Breast epithelium (tissue), 4 donors: Measurements from ENCODE around the gene ASB18. TPM values are rescaled to one million over a fixed set of nuclear protein-coding genes. Genes with fewer than 3 reads are reported as not detected.

Source experiments
- DNase-seq, 2 donors: peaks; one replicate each; pipeline ENCODE4 v3.0.0-alpha.2; 2019; ENCODE audit warnings: low spot score in 2 of 2
- H3K27ac ChIP-seq, 2 donors: fragments of 200-600 bp; sonication (generic) in 1 of 2; one replicate each; pipeline ENCODE4 v1.5.1; 2016 to 2019; ENCODE audit warnings: mild to moderate bottlenecking in 1 of 2
- H3K27me3 ChIP-seq, 2 donors: fragments of 200-600 bp; sonication (generic) in 1 of 2; one replicate each; pipeline versions ENCODE4 v1.5.1 to v1.6.0; 2017 to 2019; ENCODE audit warnings: control low read depth in 1 of 2, mild to moderate bottlenecking in 1 of 2
- H3K36me3 ChIP-seq: fragments of 200-600 bp; one replicate; pipeline ENCODE4 v1.5.1; 2019
- H3K4me1 ChIP-seq, 2 donors: fragments of 200-600 bp; sonication (generic); one replicate each; pipeline ENCODE4 v1.5.1; 2016 to 2019; ENCODE audit warnings: control low read depth in 1 of 2
- H3K4me3 ChIP-seq, 3 donors: fragments of 200-600 bp; sonication (generic); 1 replicate in 2 of 3; 2 replicates in 1 of 3; pipeline ENCODE4 v1.5.1; 2016 to 2019; ENCODE audit warnings: mild to moderate bottlenecking in 3 of 3, moderate library complexity in 2 of 3
- H3K9me3 ChIP-seq, 2 donors: fragments of 200-600 bp; sonication (generic) in 1 of 2; one replicate each; pipeline ENCODE4 v1.5.1; 2016 to 2019; ENCODE audit warnings: control low read depth in 1 of 2
- CTCF ChIP-seq, 3 donors: fragments of 450-650 bp; IDR thresholded peaks; one replicate each; pipeline ENCODE4 v1.5.1; 2016 to 2017; ENCODE audit warnings: antibody characterized with exemption in 3 of 3, mild to moderate bottlenecking in 3 of 3, moderate library complexity in 3 of 3
- POLR2A ChIP-seq: fragments of 450-650 bp; IDR thresholded peaks from one replicate; pipeline ENCODE4 v1.6.1; 2016; ENCODE audit warnings: antibody characterized with exemption, mild to moderate bottlenecking, moderate library complexity
- POLR2AphosphoS5 ChIP-seq, 3 donors: sonication (generic); formaldehyde crosslinking; IDR thresholded peaks; one replicate each; pipeline ENCODE4 v1.6.1; 2017; ENCODE audit warnings: antibody characterized with exemption in 3 of 3
- intact Hi-C: fragments of 100-400 bp; cut with DNase I; formaldehyde crosslinking; loops from one replicate; pipeline ENCODE4 v1.15.1; 2023; ENCODE audit warnings: low total_unique reads
- total RNA-seq, 3 donors: library from RNA; depleted of rRNA; stranded (reverse); fragments of >200 nt; gene quantifications; one replicate each; pipeline ENCODE4 v1.1.0, GENCODE V29; 2016

ASB18 gene
- total RNA-seq, 3 donors from 2014 or later, result not detected

GRCh38 chr2:236180076-236180816 is 84.0 kb downstream of the ASB18 start:
- no peak overlapping the region for H3K27ac ChIP-seq
- no peak for DNase-seq
- no peaks in the 10 kb centered on the region for H3K36me3 ChIP-seq
- peaks cover 0 to 10% of the 10 kb centered on the region in 2 donors for H3K9me3 ChIP-seq
- H3K4me1 ChIP-seq, result peaks cover 0 to 8% of the 10 kb centered on the region in 2 donors
- H3K4me3 ChIP-seq, result no peak overlapping the region
- TF ChIP-seq CTCF (IDR thresholded peaks at IDR 0.05) (no peak), POLR2A (no peak), POLR2AphosphoS5 (IDR thresholded peaks at IDR 0.05) (no peak)
- intact Hi-C loops, result no loop called here
- peaks cover 4 to 55% of the 10 kb centered on the region in 2 donors for H3K27me3 ChIP-seq

- TF ChIP-seq POLR2AphosphoS5 (IDR thresholded peaks at IDR 0.05) (no peak), CTCF (IDR thresholded peaks at IDR 0.05) (no peak), POLR2A (no peak)
- H3K4me3 ChIP-seq, result peak overlapping the region in 1 of 3 donors; percentile 51
- H3K36me3 ChIP-seq, result no peaks in the 10 kb centered on the region
- no peak overlapping the region for H3K27ac ChIP-seq
- DNase-seq, result no peak
- H3K4me1 ChIP-seq, result peaks cover 0 to 8% of the 10 kb centered on the region in 2 donors
- H3K9me3 ChIP-seq, result peaks cover 0 to 2% of the 10 kb centered on the region in 2 donors
- intact Hi-C loops, result loop anchor here (10.0 kb wide), 1 partner anchor 415 kb away; no protein-coding TSS in a partner anchor
- peaks cover 4 to 60% of the 10 kb centered on the region in 2 donors for H3K27me3 ChIP-seq
Observed at GRCh38 chr2:236179236-236180075, 84.8 kb downstream of the ASB18 start.

GRCh38 chr2:236178890-236179235 is 85.3 kb downstream of the ASB18 start:
- intact Hi-C loops, result loop anchor here (10.0 kb wide), 1 partner anchor 414 kb away; no protein-coding TSS in a partner anchor
- peaks cover 4 to 66% of the 10 kb centered on the region in 2 donors for H3K27me3 ChIP-seq

GRCh38 chr2:236177967-236178889 is 86.0 kb downstream of the ASB18 start:
- no peaks in the 10 kb centered on the region for H3K36me3 ChIP-seq
- peaks cover 4 to 72% of the 10 kb centered on the region in 2 donors for H3K27me3 ChIP-seq
- no peak overlapping the region for H3K27ac ChIP-seq
- no peak for DNase-seq
- peaks cover 0 to 8% of the 10 kb centered on the region in 2 donors for H3K4me1 ChIP-seq
- H3K9me3 ChIP-seq, result no peaks in the 10 kb centered on the region
- intact Hi-C loops, result loop anchor here (10.0 kb wide), 1 partner anchor 413 kb away; no protein-coding TSS in a partner anchor
- H3K4me3 ChIP-seq, result peak overlapping the region; percentile 17 to 51 (median 28)
- TF ChIP-seq POLR2A (no peak), CTCF (IDR thresholded peaks at IDR 0.05) (peak in 2 of 3 donors; percentile 58 to 64)

More at GRCh38 chr2:236178890-236179235, 85.3 kb downstream of the ASB18 start:
- no peak for TF ChIP-seq CTCF (IDR thresholded peaks at IDR 0.05)
- TF ChIP-seq POLR2AphosphoS5 (IDR thresholded peaks at IDR 0.05), result no peak
- TF ChIP-seq POLR2A, result no peak
- no peak overlapping the region for H3K27ac ChIP-seq
- peaks cover 0 to 8% of the 10 kb centered on the region in 2 donors for H3K4me1 ChIP-seq
- H3K36me3 ChIP-seq, result no peaks in the 10 kb centered on the region
- H3K4me3 ChIP-seq, result peak overlapping the region in 2 of 3 donors; percentile 28 to 51
- no peak for DNase-seq
- no peaks in the 10 kb centered on the region for H3K9me3 ChIP-seq
